ENCODE results near the gene DAPK3. TPM values are rescaled to one million over a fixed set of nuclear protein-coding genes. Genes with fewer than 3 reads are reported as not detected.

DAPK3 gene
- polyA plus RNA-seq, 1 donor from 2014 or later: 100 TPM

DNA sequence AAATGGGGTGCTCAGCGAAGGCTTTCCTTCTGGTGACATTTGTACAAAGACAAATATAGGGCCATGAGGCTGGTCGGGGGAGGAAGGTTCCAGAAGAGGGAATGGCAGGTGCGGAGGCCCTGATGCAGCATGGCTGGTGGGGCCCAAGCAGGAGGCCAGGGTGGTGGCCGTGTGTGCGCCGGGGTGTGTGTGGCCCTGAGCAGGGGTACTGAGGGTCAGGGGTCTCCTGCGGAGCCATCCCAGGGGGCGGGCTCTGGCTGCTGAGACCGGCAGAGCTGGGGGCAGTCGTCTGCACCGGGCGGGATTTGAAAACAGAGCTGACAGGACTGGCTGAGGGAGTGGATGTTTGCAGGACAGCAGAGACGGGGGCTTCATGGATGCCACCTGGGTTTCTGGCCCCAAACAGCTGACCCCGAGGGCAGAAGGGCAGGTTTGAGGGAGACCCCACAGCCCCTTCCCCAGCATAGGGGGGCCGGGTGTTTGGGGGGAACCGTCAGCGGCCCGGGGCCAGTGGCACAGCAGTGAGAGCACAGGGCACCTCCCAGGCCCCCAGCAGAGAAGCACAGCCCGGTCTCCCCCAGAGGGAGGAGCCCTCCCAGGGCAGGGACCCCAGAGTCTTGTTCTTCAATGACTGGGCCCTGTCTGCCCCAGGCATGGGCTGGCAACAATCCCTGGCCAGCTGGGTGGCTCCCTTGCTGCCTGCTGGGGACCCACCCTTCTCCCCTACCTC is 48.0 kb upstream of the DAPK3 start:
- Histone ChIP-seq H3K27me3 (ENCODE audit: insufficient read depth, low read depth, low read length) (no peaks in the 10 kb centered on the region), H2AFZ (ENCODE audit: low read depth, low read length) (no peak overlapping the region), H3F3A (ENCODE audit: insufficient read depth, low read length, poor library complexity, severe bottlenecking) (no peaks in the 10 kb centered on the region), H3K9me2 (ENCODE audit: insufficient read depth, low read length) (no peaks in the 10 kb centered on the region), H3K9ac (ENCODE audit: low read length) (no peak overlapping the region), H3K4me3 (ENCODE audit: low read length) (no peak overlapping the region), H3K36me3 (ENCODE audit: insufficient read depth, low read length) (no peaks in the 10 kb centered on the region), H3K9me3 (ENCODE audit: low read length) (no peaks in the 10 kb centered on the region), H3K4me2 (ENCODE audit: low read length) (no peak overlapping the region), H3K27ac (ENCODE audit: low read length) (no peak overlapping the region), H4K20me1 (ENCODE audit: insufficient read depth) (peaks cover 7% of the 10 kb centered on the region), H3K79me2 (replicated peaks; ENCODE audit: insufficient read depth, low read length) (peaks cover 5% of the 10 kb centered on the region)
- TF ChIP-seq, protein P1, sequence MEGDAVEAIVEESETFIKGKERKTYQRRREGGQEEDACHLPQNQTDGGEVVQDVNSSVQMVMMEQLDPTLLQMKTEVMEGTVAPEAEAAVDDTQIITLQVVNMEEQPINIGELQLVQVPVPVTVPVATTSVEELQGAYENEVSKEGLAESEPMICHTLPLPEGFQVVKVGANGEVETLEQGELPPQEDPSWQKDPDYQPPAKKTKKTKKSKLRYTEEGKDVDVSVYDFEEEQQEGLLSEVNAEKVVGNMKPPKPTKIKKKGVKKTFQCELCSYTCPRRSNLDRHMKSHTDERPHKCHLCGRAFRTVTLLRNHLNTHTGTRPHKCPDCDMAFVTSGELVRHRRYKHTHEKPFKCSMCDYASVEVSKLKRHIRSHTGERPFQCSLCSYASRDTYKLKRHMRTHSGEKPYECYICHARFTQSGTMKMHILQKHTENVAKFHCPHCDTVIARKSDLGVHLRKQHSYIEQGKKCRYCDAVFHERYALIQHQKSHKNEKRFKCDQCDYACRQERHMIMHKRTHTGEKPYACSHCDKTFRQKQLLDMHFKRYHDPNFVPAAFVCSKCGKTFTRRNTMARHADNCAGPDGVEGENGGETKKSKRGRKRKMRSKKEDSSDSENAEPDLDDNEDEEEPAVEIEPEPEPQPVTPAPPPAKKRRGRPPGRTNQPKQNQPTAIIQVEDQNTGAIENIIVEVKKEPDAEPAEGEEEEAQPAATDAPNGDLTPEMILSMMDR (IDR thresholded peaks at IDR 0.05; ENCODE audit: poor library complexity, severe bottlenecking): no peak
- TF ChIP-seq SMC3 (conservative IDR thresholded peaks at IDR 0.05; ENCODE audit: poor library complexity): no peak

DNA sequence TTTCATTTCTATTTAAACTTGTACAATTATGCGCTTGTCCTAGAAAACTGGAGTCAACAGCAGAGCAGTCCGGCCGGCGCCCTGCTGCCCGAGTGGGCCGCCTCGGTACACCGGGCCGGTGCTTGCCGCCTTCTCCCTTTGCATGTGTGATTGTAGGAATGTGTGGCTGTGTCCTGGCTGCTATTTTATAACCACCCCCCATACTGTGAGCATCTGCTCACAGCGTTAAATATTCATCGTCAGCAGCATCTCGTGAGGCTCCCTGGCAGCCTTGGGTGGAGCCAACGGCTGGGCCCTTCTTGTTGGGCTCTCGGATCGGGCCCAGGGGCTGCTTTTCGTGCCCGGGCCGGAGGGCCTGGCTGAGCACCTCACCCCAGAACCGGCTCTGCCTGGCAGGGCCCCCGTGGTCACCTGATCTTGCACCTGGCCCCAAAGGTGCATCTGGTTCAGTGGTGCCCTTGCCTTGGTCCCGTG is 47.3 kb upstream of the DAPK3 start:
- H3K4me2 ChIP-seq (ENCODE audit: low read length): no peak overlapping the region
- no peaks in the 10 kb centered on the region for H3K9me3 ChIP-seq (ENCODE audit: low read length)
- H3K36me3 ChIP-seq (ENCODE audit: insufficient read depth, low read length): no peaks in the 10 kb centered on the region
- TF ChIP-seq SMC3 (conservative IDR thresholded peaks at IDR 0.05; ENCODE audit: poor library complexity): no peak
- no peak for TF ChIP-seq RAD21 (conservative IDR thresholded peaks at IDR 0.05)
- no peak for TF ChIP-seq MXI1 (conservative IDR thresholded peaks at IDR 0.05; ENCODE audit: poor library complexity, severe bottlenecking)
- no peak for TF ChIP-seq TAF1 (IDR thresholded peaks at IDR 0.05; ENCODE audit: low read depth)
- no peak for TF ChIP-seq POLR2AphosphoS5 (IDR thresholded peaks at IDR 0.05)
- no peak for TF ChIP-seq REST (IDR thresholded peaks at IDR 0.05; ENCODE audit: borderline replicate concordance)
- no peak for TF ChIP-seq EZH2 (IDR thresholded peaks at IDR 0.05; ENCODE audit: borderline replicate concordance, insufficient read depth, low read length, poor library complexity, severe bottlenecking)
- H2AFZ ChIP-seq (ENCODE audit: low read depth, low read length): no peak overlapping the region
- no peaks in the 10 kb centered on the region for H3F3A ChIP-seq (ENCODE audit: insufficient read depth, low read length, poor library complexity, severe bottlenecking)
- H4K20me1 ChIP-seq (ENCODE audit: insufficient read depth): peaks cover 7% of the 10 kb centered on the region
- no peak overlapping the region for H3K27ac ChIP-seq (ENCODE audit: low read length)
- H3K4me3 ChIP-seq (ENCODE audit: low read length): no peak overlapping the region
- H3K79me2 ChIP-seq (replicated peaks; ENCODE audit: insufficient read depth, low read length): peaks cover 5% of the 10 kb centered on the region
- no peaks in the 10 kb centered on the region for H3K27me3 ChIP-seq (ENCODE audit: insufficient read depth, low read depth, low read length)
- no peaks in the 10 kb centered on the region for H3K9me2 ChIP-seq (ENCODE audit: insufficient read depth, low read length)
- H3K9ac ChIP-seq (ENCODE audit: low read length): no peak overlapping the region
